ENCODE results near the gene HOOK2.

GRCh38 chr19:12720296-12720695, 55.1 kb downstream of the HOOK2 start:
- TF ChIP-seq, protein P1, sequence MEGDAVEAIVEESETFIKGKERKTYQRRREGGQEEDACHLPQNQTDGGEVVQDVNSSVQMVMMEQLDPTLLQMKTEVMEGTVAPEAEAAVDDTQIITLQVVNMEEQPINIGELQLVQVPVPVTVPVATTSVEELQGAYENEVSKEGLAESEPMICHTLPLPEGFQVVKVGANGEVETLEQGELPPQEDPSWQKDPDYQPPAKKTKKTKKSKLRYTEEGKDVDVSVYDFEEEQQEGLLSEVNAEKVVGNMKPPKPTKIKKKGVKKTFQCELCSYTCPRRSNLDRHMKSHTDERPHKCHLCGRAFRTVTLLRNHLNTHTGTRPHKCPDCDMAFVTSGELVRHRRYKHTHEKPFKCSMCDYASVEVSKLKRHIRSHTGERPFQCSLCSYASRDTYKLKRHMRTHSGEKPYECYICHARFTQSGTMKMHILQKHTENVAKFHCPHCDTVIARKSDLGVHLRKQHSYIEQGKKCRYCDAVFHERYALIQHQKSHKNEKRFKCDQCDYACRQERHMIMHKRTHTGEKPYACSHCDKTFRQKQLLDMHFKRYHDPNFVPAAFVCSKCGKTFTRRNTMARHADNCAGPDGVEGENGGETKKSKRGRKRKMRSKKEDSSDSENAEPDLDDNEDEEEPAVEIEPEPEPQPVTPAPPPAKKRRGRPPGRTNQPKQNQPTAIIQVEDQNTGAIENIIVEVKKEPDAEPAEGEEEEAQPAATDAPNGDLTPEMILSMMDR (IDR thresholded peaks at IDR 0.05), result no peak
- TF ChIP-seq POLR2AphosphoS5 (IDR thresholded peaks at IDR 0.05; ENCODE audit: low read depth, low read length), result no peak
- no peak for TF ChIP-seq REST (IDR thresholded peaks at IDR 0.05; ENCODE audit: insufficient read depth in 1 of 2, low read depth in 2 of 2, low read length in 1 of 2)
- no peak for TF ChIP-seq SIN3A (IDR thresholded peaks at IDR 0.05; ENCODE audit: borderline replicate concordance, insufficient read depth, low read depth, low read length)
- TF ChIP-seq TCF7L2 (IDR thresholded peaks at IDR 0.05; ENCODE audit: low read depth, low read length), result no peak

Measured in Panc1 (cell line).